HG02885 (cell line): ENCODE measurements around the gene PPP2R1A.

ENCODE experiments used
- ATAC-seq: cut with Tn5 transposase; IDR thresholded peaks from one replicate; pipeline ENCODE4 v1.9.1; 2021; ENCODE audit warnings: mild to moderate bottlenecking; ENCODE audit not compliant: unreplicated experiment, poor library complexity

Gene PPP2R1A

GRCh38 chr19:52189735-52190486 is at the start of gene PPP2R1A:
Gene PPP2R1A (plus strand): TSS chr19:52190052. CDS start chr19:52190097, 45 bp downstream.
- ATAC-seq: peak; percentile 88

- no peak for ATAC-seq
Observed at GRCh38 chr19:52141203-52141602, 48.6 kb upstream of the PPP2R1A start.

GRCh38 chr19:52142001-52142595 is 47.8 kb upstream of the PPP2R1A start:
- no peak for ATAC-seq

- no peak for ATAC-seq
Observed at GRCh38 chr19:52148256-52148655, 41.6 kb upstream of the PPP2R1A start.

GRCh38 chr19:52155596-52156359 is 34.1 kb upstream of the PPP2R1A start:
- no peak for ATAC-seq

- ATAC-seq: no peak
Observed at GRCh38 chr19:52170304-52170703, 19.5 kb upstream of the PPP2R1A start.

- ATAC-seq: peak; percentile 26
Observed at GRCh38 chr19:52170863-52171320, 19.0 kb upstream of the PPP2R1A start.

- peak; percentile 78 for ATAC-seq
Observed at GRCh38 chr19:52171321-52172169, 18.3 kb upstream of the PPP2R1A start, which contains the start of gene ZNF836. Gene ZNF836 (minus strand): TSS chr19:52171621. CDS start chr19:52168072, 3,549 bp downstream.

- ATAC-seq: no peak
Observed at GRCh38 chr19:52172347-52172746, 17.5 kb upstream of the PPP2R1A start.

GRCh38 chr19:52176574-52176973 is 13.3 kb upstream of the PPP2R1A start:
- no peak for ATAC-seq

- no peak for ATAC-seq
Observed at GRCh38 chr19:52187407-52187806, 2.4 kb upstream of the PPP2R1A start.

GRCh38 chr19:52188822-52189734 is 774 bp upstream of the PPP2R1A start:
- peak; percentile 10 for ATAC-seq

GRCh38 chr19:52190487-52191293 is 838 bp downstream of the PPP2R1A start:
- ATAC-seq: no peak

GRCh38 chr19:52191389-52191788 is 1.5 kb downstream of the PPP2R1A start:
- no peak for ATAC-seq

- no peak for ATAC-seq
Observed at GRCh38 chr19:52191951-52192350, 2.1 kb downstream of the PPP2R1A start.

GRCh38 chr19:52196256-52196967 is 6.6 kb downstream of the PPP2R1A start:
- no peak for ATAC-seq

GRCh38 chr19:52197964-52198363 is 8.1 kb downstream of the PPP2R1A start:
- no peak for ATAC-seq

GRCh38 chr19:52198678-52199077 is 8.8 kb downstream of the PPP2R1A start:
- no peak for ATAC-seq
